SK-N-SH treated with all-trans-retinoic acid at 6 μM for 48 hours (cell line): ENCODE measurements around the gene LONP1.

Experiments used
- ATAC-seq: fragments of 200-7000 bp; cut with Tn5 transposase; 3 replicates; pipeline ENCODE4 v1.9.1; 2020; ENCODE audit warnings: mild to moderate bottlenecking, moderate library complexity
- ARNTL ChIP-seq: fragments of 450-650 bp; formaldehyde crosslinking; IDR thresholded peaks from 2 replicates; pipeline ENCODE4 v1.5.0; 2020; ENCODE audit warnings: low read depth, mild to moderate bottlenecking, moderate library complexity, borderline replicate concordance
- CREB5 ChIP-seq: fragments of 250-450 bp; sonication (Bioruptor Pico); IDR thresholded peaks from 2 replicates; pipeline ENCODE4 v1.5.1; 2020; ENCODE audit warnings: low read depth, mild to moderate bottlenecking, moderate library complexity
- CSDC2 ChIP-seq: fragments of 250-450 bp; sonication (Bioruptor Pico); IDR thresholded peaks from 2 replicates; pipeline ENCODE4 v1.5.0; 2020; ENCODE audit warnings: mild to moderate bottlenecking, moderate library complexity
- ESRRG ChIP-seq: fragments of 250-450 bp; sonication (Bioruptor Pico); IDR thresholded peaks from 2 replicates; pipeline ENCODE4 v1.6.1; 2021; ENCODE audit warnings: mild to moderate bottlenecking
- GLIS3 ChIP-seq: fragments of 250-450 bp; sonication (Bioruptor Pico); IDR thresholded peaks from 2 replicates; pipeline ENCODE4 v1.5.0; 2020; ENCODE audit warnings: mild to moderate bottlenecking, moderate library complexity
- ISL1 ChIP-seq: fragments of 250-450 bp; sonication (Bioruptor Pico); IDR thresholded peaks from 2 replicates; pipeline ENCODE4 v2.1.2; 2022; ENCODE audit warnings: mild to moderate bottlenecking, moderate library complexity
- OSR1 ChIP-seq: fragments of 250-450 bp; sonication (Bioruptor Pico); IDR thresholded peaks from 2 replicates; pipeline ENCODE4 v1.8.0; 2022; ENCODE audit warnings: moderate library complexity, mild to moderate bottlenecking, inconsistent platforms
- PPARA ChIP-seq: fragments of 250-450 bp; sonication (Bioruptor Pico); IDR thresholded peaks from 2 replicates; pipeline ENCODE4 v1.5.0; 2020; ENCODE audit warnings: mild to moderate bottlenecking, borderline replicate concordance
- RARB ChIP-seq: fragments of 250-450 bp; sonication (Bioruptor Pico); IDR thresholded peaks from 2 replicates; pipeline ENCODE4 v1.8.0; 2021; ENCODE audit warnings: mild to moderate bottlenecking, moderate library complexity
- SNAI2 ChIP-seq: fragments of 250-450 bp; sonication (Bioruptor Pico); IDR thresholded peaks from 2 replicates; pipeline ENCODE4 v1.5.0; 2020; ENCODE audit warnings: mild to moderate bottlenecking, moderate library complexity
- TCF4 ChIP-seq: fragments of 250-450 bp; sonication (Bioruptor Pico); IDR thresholded peaks from 2 replicates; pipeline ENCODE4 v1.8.0; 2021; ENCODE audit warnings: mild to moderate bottlenecking, moderate library complexity, borderline replicate concordance
- TOX ChIP-seq: fragments of 250-450 bp; sonication (Bioruptor Pico); IDR thresholded peaks from 2 replicates; pipeline ENCODE4 v1.8.0; 2021; ENCODE audit warnings: mild to moderate bottlenecking, moderate library complexity, borderline replicate concordance
- ZC3H10 ChIP-seq: fragments of 250-450 bp; sonication (Bioruptor Pico); IDR thresholded peaks from 2 replicates; pipeline ENCODE4 v1.5.1; 2021; ENCODE audit warnings: mild to moderate bottlenecking, moderate library complexity
- ZFP3 ChIP-seq: fragments of 250-450 bp; sonication (Bioruptor Pico); IDR thresholded peaks from 2 replicates; pipeline ENCODE4 v1.5.0; 2020; ENCODE audit warnings: mild to moderate bottlenecking, moderate library complexity
- ZFP30 ChIP-seq: fragments of 450-650 bp; formaldehyde crosslinking; IDR thresholded peaks from 2 replicates; pipeline ENCODE4 v1.5.0; 2022; ENCODE audit warnings: mild to moderate bottlenecking, moderate library complexity
- ZNF565 ChIP-seq: fragments of 450-650 bp; formaldehyde crosslinking; conservative IDR thresholded peaks from 2 replicates; pipeline ENCODE4 v1.5.0; 2020; ENCODE audit warnings: low read depth, mild to moderate bottlenecking, moderate library complexity
- ZNF70 ChIP-seq: fragments of 450-650 bp; formaldehyde crosslinking; IDR thresholded peaks from 2 replicates; pipeline ENCODE4 v1.5.0; 2020; ENCODE audit warnings: mild to moderate bottlenecking, moderate library complexity
- ZNF8 ChIP-seq: fragments of 450-650 bp; formaldehyde crosslinking; IDR thresholded peaks from 2 replicates; pipeline ENCODE4 v1.5.0; 2020; ENCODE audit warnings: mild to moderate bottlenecking, moderate library complexity
- TF ChIP-seq, protein P1 (sequence below): fragments of 250-450 bp; sonication (Bioruptor Pico); IDR thresholded peaks from 2 replicates; pipeline ENCODE4 v1.8.0; 2020; ENCODE audit warnings: mild to moderate bottlenecking, moderate library complexity, borderline replicate concordance
- TF ChIP-seq, protein P2 (sequence below): fragments of 250-450 bp; sonication (Bioruptor Pico); IDR thresholded peaks from 2 replicates; pipeline ENCODE4 v1.5.0; 2020; ENCODE audit warnings: mild to moderate bottlenecking, moderate library complexity
- TF ChIP-seq, protein P3 (sequence below): fragments of 250-450 bp; sonication (Bioruptor Pico); IDR thresholded peaks from 2 replicates; pipeline ENCODE4 v1.5.1; 2021; ENCODE audit warnings: mild to moderate bottlenecking, moderate library complexity

LONP1 gene

GRCh38 chr19:5669212-5669611 lies 50.7 kb downstream of the LONP1 start:
- TF ChIP-seq ZFP30 (CRISPR knock-in tag), result no peak
- TF ChIP-seq GLIS3 (CRISPR knock-in tag), result no peak
- no peak for TF ChIP-seq TOX
- TF ChIP-seq ZNF8, result no peak
- no peak for TF ChIP-seq ZC3H10 (CRISPR knock-in tag)
- TF ChIP-seq RARB, result no peak
- no peak for TF ChIP-seq PPARA
- no peak for TF ChIP-seq ZNF70 (CRISPR knock-in tag)
- no peak for TF ChIP-seq ZFP3 (CRISPR knock-in tag)
- TF ChIP-seq ARNTL (CRISPR knock-in tag), result no peak
- no peak for TF ChIP-seq SNAI2 (CRISPR knock-in tag)
- TF ChIP-seq, protein P1, sequence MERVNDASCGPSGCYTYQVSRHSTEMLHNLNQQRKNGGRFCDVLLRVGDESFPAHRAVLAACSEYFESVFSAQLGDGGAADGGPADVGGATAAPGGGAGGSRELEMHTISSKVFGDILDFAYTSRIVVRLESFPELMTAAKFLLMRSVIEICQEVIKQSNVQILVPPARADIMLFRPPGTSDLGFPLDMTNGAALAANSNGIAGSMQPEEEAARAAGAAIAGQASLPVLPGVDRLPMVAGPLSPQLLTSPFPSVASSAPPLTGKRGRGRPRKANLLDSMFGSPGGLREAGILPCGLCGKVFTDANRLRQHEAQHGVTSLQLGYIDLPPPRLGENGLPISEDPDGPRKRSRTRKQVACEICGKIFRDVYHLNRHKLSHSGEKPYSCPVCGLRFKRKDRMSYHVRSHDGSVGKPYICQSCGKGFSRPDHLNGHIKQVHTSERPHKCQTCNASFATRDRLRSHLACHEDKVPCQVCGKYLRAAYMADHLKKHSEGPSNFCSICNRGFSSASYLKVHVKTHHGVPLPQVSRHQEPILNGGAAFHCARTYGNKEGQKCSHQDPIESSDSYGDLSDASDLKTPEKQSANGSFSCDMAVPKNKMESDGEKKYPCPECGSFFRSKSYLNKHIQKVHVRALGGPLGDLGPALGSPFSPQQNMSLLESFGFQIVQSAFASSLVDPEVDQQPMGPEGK (CRISPR knock-in tag), result no peak
- TF ChIP-seq CREB5 (CRISPR knock-in tag), result no peak
- no peak for TF ChIP-seq ISL1 (CRISPR knock-in tag)
- TF ChIP-seq ESRRG (CRISPR knock-in tag), result no peak
- TF ChIP-seq ZNF565 (CRISPR knock-in tag), result no peak
- TF ChIP-seq, protein P2, sequence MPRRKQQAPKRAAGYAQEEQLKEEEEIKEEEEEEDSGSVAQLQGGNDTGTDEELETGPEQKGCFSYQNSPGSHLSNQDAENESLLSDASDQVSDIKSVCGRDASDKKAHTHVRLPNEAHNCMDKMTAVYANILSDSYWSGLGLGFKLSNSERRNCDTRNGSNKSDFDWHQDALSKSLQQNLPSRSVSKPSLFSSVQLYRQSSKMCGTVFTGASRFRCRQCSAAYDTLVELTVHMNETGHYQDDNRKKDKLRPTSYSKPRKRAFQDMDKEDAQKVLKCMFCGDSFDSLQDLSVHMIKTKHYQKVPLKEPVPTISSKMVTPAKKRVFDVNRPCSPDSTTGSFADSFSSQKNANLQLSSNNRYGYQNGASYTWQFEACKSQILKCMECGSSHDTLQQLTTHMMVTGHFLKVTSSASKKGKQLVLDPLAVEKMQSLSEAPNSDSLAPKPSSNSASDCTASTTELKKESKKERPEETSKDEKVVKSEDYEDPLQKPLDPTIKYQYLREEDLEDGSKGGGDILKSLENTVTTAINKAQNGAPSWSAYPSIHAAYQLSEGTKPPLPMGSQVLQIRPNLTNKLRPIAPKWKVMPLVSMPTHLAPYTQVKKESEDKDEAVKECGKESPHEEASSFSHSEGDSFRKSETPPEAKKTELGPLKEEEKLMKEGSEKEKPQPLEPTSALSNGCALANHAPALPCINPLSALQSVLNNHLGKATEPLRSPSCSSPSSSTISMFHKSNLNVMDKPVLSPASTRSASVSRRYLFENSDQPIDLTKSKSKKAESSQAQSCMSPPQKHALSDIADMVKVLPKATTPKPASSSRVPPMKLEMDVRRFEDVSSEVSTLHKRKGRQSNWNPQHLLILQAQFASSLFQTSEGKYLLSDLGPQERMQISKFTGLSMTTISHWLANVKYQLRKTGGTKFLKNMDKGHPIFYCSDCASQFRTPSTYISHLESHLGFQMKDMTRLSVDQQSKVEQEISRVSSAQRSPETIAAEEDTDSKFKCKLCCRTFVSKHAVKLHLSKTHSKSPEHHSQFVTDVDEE (CRISPR knock-in tag), result no peak
- ATAC-seq, result no peak

GRCh38 chr19:5667751-5668271 lies 52.1 kb downstream of the LONP1 start:
- TF ChIP-seq RARB (no peak), TCF4 (CRISPR knock-in tag) (no peak), ZFP30 (CRISPR knock-in tag) (no peak), TOX (no peak), GLIS3 (CRISPR knock-in tag) (no peak)
- TF ChIP-seq, protein P1 (CRISPR knock-in tag), result no peak
- ATAC-seq, result no peak

DNA sequence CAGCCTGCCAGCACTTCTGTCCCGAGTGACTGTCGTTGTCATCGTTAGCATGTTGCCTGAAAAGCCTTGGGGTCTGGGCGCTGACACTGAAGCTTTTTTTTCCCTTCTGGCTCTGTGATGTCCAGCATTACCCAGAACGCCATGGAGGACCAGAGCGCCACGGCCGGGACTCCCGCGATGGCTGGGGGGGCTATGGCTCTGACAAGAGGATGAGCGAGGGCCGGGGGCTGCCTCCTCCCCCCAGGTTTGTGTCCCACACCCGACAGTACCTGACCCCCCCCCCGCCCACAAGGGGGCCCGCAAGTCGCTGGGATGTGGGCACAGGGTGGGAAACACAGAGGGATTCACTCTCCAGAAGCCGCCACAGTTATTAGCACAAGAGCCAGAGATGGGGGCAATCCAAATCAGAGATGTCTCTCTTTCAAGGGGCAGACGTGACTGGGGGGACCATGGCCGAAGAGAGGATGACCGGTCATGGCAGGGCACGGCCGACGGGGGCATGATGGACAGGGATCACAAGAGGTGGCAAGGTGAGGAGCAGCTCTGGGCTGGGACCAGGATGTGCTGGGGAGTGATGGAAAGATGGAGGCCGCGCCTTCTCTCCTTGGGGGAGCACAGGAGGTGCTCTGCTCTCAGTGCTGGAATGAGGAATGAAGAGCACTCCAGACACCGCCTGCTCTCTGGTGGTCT lies 52.9 kb downstream of the LONP1 start:
- TF ChIP-seq ESRRG (CRISPR knock-in tag) (no peak), ZNF8 (no peak), ZFP3 (CRISPR knock-in tag) (no peak), RARB (no peak), GLIS3 (CRISPR knock-in tag) (no peak), SNAI2 (CRISPR knock-in tag) (no peak), ZC3H10 (CRISPR knock-in tag) (no peak), CSDC2 (no peak), PPARA (no peak), TOX (no peak), OSR1 (CRISPR knock-in tag) (no peak)
- TF ChIP-seq, protein P3, sequence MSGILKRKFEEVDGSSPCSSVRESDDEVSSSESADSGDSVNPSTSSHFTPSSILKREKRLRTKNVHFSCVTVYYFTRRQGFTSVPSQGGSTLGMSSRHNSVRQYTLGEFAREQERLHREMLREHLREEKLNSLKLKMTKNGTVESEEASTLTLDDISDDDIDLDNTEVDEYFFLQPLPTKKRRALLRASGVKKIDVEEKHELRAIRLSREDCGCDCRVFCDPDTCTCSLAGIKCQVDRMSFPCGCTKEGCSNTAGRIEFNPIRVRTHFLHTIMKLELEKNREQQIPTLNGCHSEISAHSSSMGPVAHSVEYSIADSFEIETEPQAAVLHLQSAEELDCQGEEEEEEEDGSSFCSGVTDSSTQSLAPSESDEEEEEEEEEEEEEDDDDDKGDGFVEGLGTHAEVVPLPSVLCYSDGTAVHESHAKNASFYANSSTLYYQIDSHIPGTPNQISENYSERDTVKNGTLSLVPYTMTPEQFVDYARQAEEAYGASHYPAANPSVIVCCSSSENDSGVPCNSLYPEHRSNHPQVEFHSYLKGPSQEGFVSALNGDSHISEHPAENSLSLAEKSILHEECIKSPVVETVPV, result no peak
- TF ChIP-seq, protein P2 (CRISPR knock-in tag), result no peak

More for the DNA sequence above, 52.9 kb downstream of the LONP1 start:
- ATAC-seq, result no peak
